ENCODE results near the gene RCCD1.

GRCh38 chr15:90966262-90966661, 11.6 kb downstream of the RCCD1 start:
- TF ChIP-seq CTCF (conservative IDR thresholded peaks at IDR 0.05) (no peak), EZH2 (IDR thresholded peaks at IDR 0.05; ENCODE audit: low read depth) (no peak)

Data from PC-9 (cell line).